ENCODE measurements around the gene PCDHGA1.
"Not testable (repeated sequence)": the region's sequence is repeated elsewhere in the genome, so short reads cannot be mapped to it uniquely, and the experiment has no call there.

The PCDHGA1 gene

GRCh38 chr5:141422742-141423291 is 92.5 kb downstream of the PCDHGA1 start:
- TF ChIP-seq, protein P1, sequence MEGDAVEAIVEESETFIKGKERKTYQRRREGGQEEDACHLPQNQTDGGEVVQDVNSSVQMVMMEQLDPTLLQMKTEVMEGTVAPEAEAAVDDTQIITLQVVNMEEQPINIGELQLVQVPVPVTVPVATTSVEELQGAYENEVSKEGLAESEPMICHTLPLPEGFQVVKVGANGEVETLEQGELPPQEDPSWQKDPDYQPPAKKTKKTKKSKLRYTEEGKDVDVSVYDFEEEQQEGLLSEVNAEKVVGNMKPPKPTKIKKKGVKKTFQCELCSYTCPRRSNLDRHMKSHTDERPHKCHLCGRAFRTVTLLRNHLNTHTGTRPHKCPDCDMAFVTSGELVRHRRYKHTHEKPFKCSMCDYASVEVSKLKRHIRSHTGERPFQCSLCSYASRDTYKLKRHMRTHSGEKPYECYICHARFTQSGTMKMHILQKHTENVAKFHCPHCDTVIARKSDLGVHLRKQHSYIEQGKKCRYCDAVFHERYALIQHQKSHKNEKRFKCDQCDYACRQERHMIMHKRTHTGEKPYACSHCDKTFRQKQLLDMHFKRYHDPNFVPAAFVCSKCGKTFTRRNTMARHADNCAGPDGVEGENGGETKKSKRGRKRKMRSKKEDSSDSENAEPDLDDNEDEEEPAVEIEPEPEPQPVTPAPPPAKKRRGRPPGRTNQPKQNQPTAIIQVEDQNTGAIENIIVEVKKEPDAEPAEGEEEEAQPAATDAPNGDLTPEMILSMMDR (IDR thresholded peaks at IDR 0.05; ENCODE audit: extremely low read depth, missing control alignments): no peak
- DNase-seq (ENCODE audit: low spot score): no peak

GRCh38 chr5:141427783-141428426 is 97.6 kb downstream of the PCDHGA1 start:
- TF ChIP-seq, protein P1 (IDR thresholded peaks at IDR 0.05; ENCODE audit: extremely low read depth, missing control alignments): no peak
- DNase-seq (ENCODE audit: low spot score): no peak

GRCh38 chr5:141430332-141431113 is 100.2 kb downstream of the PCDHGA1 start, which contains the start of gene PCDHGA12:
Gene PCDHGA12, plus strand, starts transcription at chr5:141430507. Its CDS starts 253 bp downstream, at chr5:141430760.
- DNase-seq (ENCODE audit: low spot score): peak; percentile 89
- TF ChIP-seq, protein P1 (IDR thresholded peaks at IDR 0.05; ENCODE audit: extremely low read depth, missing control alignments): peak; percentile 50

DNA sequence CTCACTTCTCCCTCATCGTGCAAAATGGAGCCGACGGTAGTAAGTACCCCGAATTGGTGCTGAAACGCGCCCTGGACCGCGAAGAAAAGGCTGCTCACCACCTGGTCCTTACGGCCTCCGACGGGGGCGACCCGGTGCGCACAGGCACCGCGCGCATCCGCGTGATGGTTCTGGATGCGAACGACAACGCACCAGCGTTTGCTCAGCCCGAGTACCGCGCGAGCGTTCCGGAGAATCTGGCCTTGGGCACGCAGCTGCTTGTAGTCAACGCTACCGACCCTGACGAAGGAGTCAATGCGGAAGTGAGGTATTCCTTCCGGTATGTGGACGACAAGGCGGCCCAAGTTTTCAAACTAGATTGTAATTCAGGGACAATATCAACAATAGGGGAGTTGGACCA is 101.0 kb downstream of the PCDHGA1 start:
- DNase-seq (ENCODE audit: low spot score): peak; percentile 62
- TF ChIP-seq, protein P1 (IDR thresholded peaks at IDR 0.05; ENCODE audit: extremely low read depth, missing control alignments): no peak

DNA sequence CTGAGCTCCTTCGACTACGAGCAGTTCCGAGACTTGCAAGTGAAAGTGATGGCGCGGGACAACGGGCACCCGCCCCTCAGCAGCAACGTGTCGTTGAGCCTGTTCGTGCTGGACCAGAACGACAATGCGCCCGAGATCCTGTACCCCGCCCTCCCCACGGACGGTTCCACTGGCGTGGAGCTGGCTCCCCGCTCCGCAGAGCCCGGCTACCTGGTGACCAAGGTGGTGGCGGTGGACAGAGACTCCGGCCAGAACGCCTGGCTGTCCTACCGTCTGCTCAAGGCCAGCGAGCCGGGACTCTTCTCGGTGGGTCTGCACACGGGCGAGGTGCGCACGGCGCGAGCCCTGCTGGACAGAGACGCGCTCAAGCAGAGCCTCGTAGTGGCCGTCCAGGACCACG is 102.0 kb downstream of the PCDHGA1 start:
- not testable (repeated sequence) for DNase-seq (ENCODE audit: low spot score)

DNA sequence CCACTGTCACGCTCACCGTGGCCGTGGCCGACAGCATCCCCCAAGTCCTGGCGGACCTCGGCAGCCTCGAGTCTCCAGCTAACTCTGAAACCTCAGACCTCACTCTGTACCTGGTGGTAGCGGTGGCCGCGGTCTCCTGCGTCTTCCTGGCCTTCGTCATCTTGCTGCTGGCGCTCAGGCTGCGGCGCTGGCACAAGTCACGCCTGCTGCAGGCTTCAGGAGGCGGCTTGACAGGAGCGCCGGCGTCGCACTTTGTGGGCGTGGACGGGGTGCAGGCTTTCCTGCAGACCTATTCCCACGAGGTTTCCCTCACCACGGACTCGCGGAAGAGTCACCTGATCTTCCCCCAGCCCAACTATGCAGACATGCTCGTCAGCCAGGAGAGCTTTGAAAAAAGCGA is 102.4 kb downstream of the PCDHGA1 start:
- DNase-seq (ENCODE audit: low spot score): not testable (repeated sequence)

DNA sequence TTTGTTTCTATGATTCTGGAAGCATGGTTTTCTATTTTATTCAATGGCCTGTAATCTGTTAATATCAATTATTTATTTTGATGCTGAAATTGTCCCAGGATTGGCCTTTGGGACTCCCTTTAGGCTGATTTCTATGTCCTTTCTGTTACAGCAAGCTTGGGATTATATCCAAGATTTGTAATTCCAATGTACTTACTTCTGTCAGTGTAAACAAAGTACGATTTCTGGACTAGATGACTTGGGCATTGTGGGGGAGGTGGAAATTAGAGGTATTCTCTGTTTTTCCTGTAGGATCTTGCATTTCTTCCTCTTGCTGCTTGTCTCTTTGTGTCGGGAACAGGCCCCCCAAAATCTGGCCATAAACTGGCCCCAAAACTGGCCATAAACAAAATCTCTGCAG is 103.7 kb downstream of the PCDHGA1 start:
- DNase-seq (ENCODE audit: low spot score): no peak
- TF ChIP-seq, protein P1 (IDR thresholded peaks at IDR 0.05; ENCODE audit: extremely low read depth, missing control alignments): no peak

GRCh38 chr5:141437221-141437620 is 106.9 kb downstream of the PCDHGA1 start:
- TF ChIP-seq, protein P1 (IDR thresholded peaks at IDR 0.05; ENCODE audit: extremely low read depth, missing control alignments): no peak

More at GRCh38 chr5:141437221-141437620, 106.9 kb downstream of the PCDHGA1 start:
- DNase-seq (ENCODE audit: low spot score): no peak

Data from GM20000 (cell line).